ENCODE measurements around the gene PHACTR1.

Gene PHACTR1

GRCh38 chr6:13172291-13172690 lies 455.7 kb downstream of the PHACTR1 start:
- no peak for DNase-seq

- DNase-seq: no peak
Measured at GRCh38 chr6:13175087-13175486, 458.5 kb downstream of the PHACTR1 start.

GRCh38 chr6:13175759-13176158 lies 459.2 kb downstream of the PHACTR1 start:
- no peak for DNase-seq

GRCh38 chr6:13177664-13178063 lies 461.1 kb downstream of the PHACTR1 start:
- DNase-seq: peak; percentile 41

GRCh38 chr6:13178107-13178506 lies 461.5 kb downstream of the PHACTR1 start:
- no peak for DNase-seq

- DNase-seq: no peak
Measured at GRCh38 chr6:13180538-13180937, 464.0 kb downstream of the PHACTR1 start.

- DNase-seq: no peak
Measured at GRCh38 chr6:13181393-13181792, 464.8 kb downstream of the PHACTR1 start.

GRCh38 chr6:13183415-13184088 lies 467.0 kb downstream of the PHACTR1 start:
- DNase-seq: no peak

- no peak for DNase-seq
Measured at GRCh38 chr6:13184089-13184468, 467.5 kb downstream of the PHACTR1 start.

- no peak for DNase-seq
Measured at GRCh38 chr6:13184547-13184946, 468.0 kb downstream of the PHACTR1 start.

- DNase-seq: no peak
Measured at GRCh38 chr6:13186861-13187260, 470.3 kb downstream of the PHACTR1 start.

GRCh38 chr6:13187692-13188091 lies 471.1 kb downstream of the PHACTR1 start:
- no peak for DNase-seq

- no peak for DNase-seq
Measured at GRCh38 chr6:13188306-13188705, 471.7 kb downstream of the PHACTR1 start.

- no peak for DNase-seq
Measured at GRCh38 chr6:13189710-13190109, 473.1 kb downstream of the PHACTR1 start.

GRCh38 chr6:13190376-13190775 lies 473.8 kb downstream of the PHACTR1 start:
- DNase-seq: no peak

- no peak for DNase-seq
Measured at GRCh38 chr6:13191461-13191860, 474.9 kb downstream of the PHACTR1 start.

GRCh38 chr6:13194852-13195251 lies 478.3 kb downstream of the PHACTR1 start:
- peak; percentile 31 for DNase-seq

GRCh38 chr6:13195803-13196202 lies 479.2 kb downstream of the PHACTR1 start:
- no peak for DNase-seq

GRCh38 chr6:13198168-13198567 lies 481.6 kb downstream of the PHACTR1 start:
- DNase-seq: no peak

GRCh38 chr6:13201336-13201735 lies 484.8 kb downstream of the PHACTR1 start:
- no peak for DNase-seq

GRCh38 chr6:13203145-13203544 lies 486.6 kb downstream of the PHACTR1 start:
- DNase-seq: no peak

- no peak for DNase-seq
Measured at GRCh38 chr6:13205106-13205505, 488.5 kb downstream of the PHACTR1 start.

- DNase-seq: no peak
Measured at GRCh38 chr6:13212096-13212495, 495.5 kb downstream of the PHACTR1 start.

GRCh38 chr6:13212538-13212937 lies 496.0 kb downstream of the PHACTR1 start:
- DNase-seq: no peak

- no peak for DNase-seq
Measured at GRCh38 chr6:13215390-13215789, 498.8 kb downstream of the PHACTR1 start.
